ENCODE measurements around the gene NPNT. TPM values are rescaled to one million over a fixed set of nuclear protein-coding genes. Genes with fewer than 3 reads are reported as not detected.

Gene NPNT
- total RNA-seq, 4 donors from 2014 or later = 15.6 to 53.8 (median 40.7) TPM

DNA sequence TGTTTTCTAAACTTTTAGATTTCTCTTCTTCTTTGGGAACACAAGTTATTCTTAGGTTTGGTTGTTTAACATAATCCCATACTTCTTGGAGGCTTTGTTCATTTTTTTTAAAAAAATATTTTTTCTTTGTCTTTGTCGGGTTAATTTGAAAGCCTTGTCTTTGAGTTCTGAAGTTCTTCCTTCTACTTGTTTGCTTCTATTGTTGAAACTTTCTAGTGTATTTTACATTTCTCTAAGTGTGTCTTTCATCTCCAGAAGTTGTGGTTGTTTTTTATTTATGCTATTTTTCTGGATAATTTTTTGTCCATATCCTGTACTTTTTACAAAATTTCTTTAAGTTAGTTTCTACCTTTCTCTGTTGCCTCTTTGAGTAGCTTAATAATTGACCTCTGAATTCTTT is 116.1 kb downstream of the NPNT start:
- no peak for DNase-seq (ENCODE audit: low spot score in 2 of 2)
- H3K4me1 ChIP-seq = no peaks in the 10 kb centered on the region
- H3K4me3 ChIP-seq = no peak overlapping the region
- TF ChIP-seq CTCF (IDR thresholded peaks at IDR 0.05) (no peak), EP300 (IDR thresholded peaks at IDR 0.05) (no peak), POLR2A (IDR thresholded peaks at IDR 0.05) (no peak)
- no peaks in the 10 kb centered on the region for H3K27me3 ChIP-seq
- H3K36me3 ChIP-seq = no peaks in the 10 kb centered on the region
- WGBS, 2 donors = 96 to 97% methylated on average over 1 of the region's 1 CpG
- no peak overlapping the region for H3K27ac ChIP-seq
- H3K9me3 ChIP-seq = peaks cover 0 to 31% (median 8%) of the 10 kb centered on the region in 4 donors

DNA sequence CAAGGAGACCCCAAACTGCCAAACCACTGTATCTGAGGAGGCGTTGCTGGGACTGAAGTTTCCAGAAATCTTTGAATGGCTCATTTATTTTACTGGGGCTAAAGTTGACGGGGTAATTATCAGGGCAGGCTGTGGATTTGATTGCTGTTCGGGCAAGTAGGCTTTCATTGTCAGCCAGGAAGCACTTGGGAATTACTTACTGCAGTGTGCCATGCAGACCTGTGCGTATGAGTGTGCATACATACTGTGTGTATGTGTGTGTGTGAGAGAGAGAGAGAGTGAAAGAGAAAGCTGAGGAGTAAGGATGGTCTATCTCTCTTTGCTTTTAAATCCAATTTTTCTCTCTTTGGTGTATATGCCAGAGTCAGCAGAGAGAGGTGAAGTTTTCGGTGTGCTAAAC is 122.7 kb downstream of the NPNT start:
- H3K4me3 ChIP-seq = no peak overlapping the region
- H3K27me3 ChIP-seq = no peaks in the 10 kb centered on the region
- 44 to 48% methylated on average over 5 of the region's 5 CpGs for WGBS, 2 donors
- no peak overlapping the region for H3K27ac ChIP-seq
- H3K4me1 ChIP-seq = no peaks in the 10 kb centered on the region
- TF ChIP-seq POLR2A (IDR thresholded peaks at IDR 0.05) (no peak), CTCF (IDR thresholded peaks at IDR 0.05) (no peak), EP300 (IDR thresholded peaks at IDR 0.05) (no peak)
- DNase-seq (ENCODE audit: low spot score in 2 of 2) = no peak
- H3K9me3 ChIP-seq = peaks cover 0 to 6% (median 0%) of the 10 kb centered on the region in 4 donors
- no peaks in the 10 kb centered on the region for H3K36me3 ChIP-seq

- Histone ChIP-seq H3K36me3 (no peaks in the 10 kb centered on the region), H3K27me3 (no peaks in the 10 kb centered on the region), H3K4me1 (no peaks in the 10 kb centered on the region), H3K9me3 (no peaks in the 10 kb centered on the region), H3K27ac (no peak overlapping the region), H3K4me3 (no peak overlapping the region)
- TF ChIP-seq EP300 (IDR thresholded peaks at IDR 0.05) = no peak
- TF ChIP-seq POLR2A (IDR thresholded peaks at IDR 0.05) = no peak
- no peak for TF ChIP-seq CTCF (IDR thresholded peaks at IDR 0.05)
- DNase-seq (ENCODE audit: low spot score in 2 of 2) = no peak
Observed at GRCh38 chr4:106019771-106020170, 124.5 kb downstream of the NPNT start.

Other genes starting within 250 kb of the NPNT start
- gene INTS12, start 186.8 kb upstream of the NPNT start, total RNA-seq = 10 to 100 TPM; 15.7 to 29.5 (median 24.9) TPM
- 10 to 100 TPM; 11.6 to 23.4 (median 13.7) TPM for gene GSTCD, start 186.7 kb upstream of the NPNT start, total RNA-seq

Data from tibial nerve (tissue), 4 donors.